Stimulated activated CD8-positive, alpha-beta memory T cell treated with anti-CD3 and anti-CD28 coated beads, Interleukin-7, amount 100 ng/mL, for 4 hours (primary cell): ENCODE data around the gene KDM8.
A peak's percentile ranks its signal among the peaks of the same experiment; 100 is the strongest.
"Not testable (repeated sequence)": the region's sequence is repeated elsewhere in the genome, so short reads cannot be mapped to it uniquely, and the experiment has no call there.

ENCODE experiments used
- DNase-seq, 2 donors: peaks; one replicate each; pipeline ENCODE4 v3.0.0-alpha.2; 2020; ENCODE audit warnings: low read depth in 2 of 2

Gene KDM8

GRCh38 chr16:27191352-27191924 is 11.9 kb upstream of the KDM8 start:
- no peak for DNase-seq

- no peak for DNase-seq
These were observed 9.9 kb upstream of the KDM8 start for GRCh38 chr16:27193300-27193990.

GRCh38 chr16:27195076-27195741 is 8.1 kb upstream of the KDM8 start:
- DNase-seq = no peak

GRCh38 chr16:27195941-27196595 is 7.3 kb upstream of the KDM8 start:
- no peak for DNase-seq

- no peak for DNase-seq
These were observed 6.3 kb upstream of the KDM8 start for GRCh38 chr16:27197004-27197403.

- DNase-seq = no peak
These were observed 4.7 kb upstream of the KDM8 start for GRCh38 chr16:27198451-27199234.

GRCh38 chr16:27199235-27199586 is 4.1 kb upstream of the KDM8 start:
- DNase-seq = no peak

GRCh38 chr16:27199736-27200135 is 3.6 kb upstream of the KDM8 start:
- no peak for DNase-seq

GRCh38 chr16:27200914-27201313 is 2.4 kb upstream of the KDM8 start:
- not testable (repeated sequence) for DNase-seq

GRCh38 chr16:27202923-27203506 is 311 bp upstream of the KDM8 start:
- DNase-seq = peak; percentile 79 to 86

- DNase-seq = no peak
These were observed 1.1 kb downstream of the KDM8 start for GRCh38 chr16:27204312-27204915.

- no peak for DNase-seq
These were observed 2.2 kb downstream of the KDM8 start for GRCh38 chr16:27205423-27206065.

- DNase-seq = not testable (repeated sequence)
These were observed 3.8 kb downstream of the KDM8 start for GRCh38 chr16:27207121-27207520.

GRCh38 chr16:27208081-27208680 is 4.9 kb downstream of the KDM8 start:
- no peak for DNase-seq

GRCh38 chr16:27208796-27209195 is 5.5 kb downstream of the KDM8 start:
- DNase-seq = no peak

GRCh38 chr16:27209591-27209990 is 6.3 kb downstream of the KDM8 start:
- DNase-seq = no peak

- DNase-seq = no peak
These were observed 6.8 kb downstream of the KDM8 start for GRCh38 chr16:27210174-27210573.

- no peak for DNase-seq
These were observed 7.7 kb downstream of the KDM8 start for GRCh38 chr16:27211026-27211425.

- no peak for DNase-seq
These were observed 11.0 kb downstream of the KDM8 start for GRCh38 chr16:27214084-27214961.
